ENCODE data around the gene C1QTNF8.

GRCh38 chr16:1050921-1051320 lies 45.1 kb downstream of the C1QTNF8 start:
- TF ChIP-seq POLR2AphosphoS5 (IDR thresholded peaks at IDR 0.05; ENCODE audit: low read depth, low read length) (no peak), SIN3A (IDR thresholded peaks at IDR 0.05; ENCODE audit: borderline replicate concordance, insufficient read depth, low read length) (no peak), FOXP2 (optimal IDR thresholded peaks at IDR 0.05; ENCODE audit: borderline replicate concordance, extremely low read depth, extremely low read length, insufficient read depth) (no peak)

All from PFSK-1 (cell line).